Smooth muscle cell (in vitro differentiated cells): ENCODE measurements around the gene MUC4. TPM values are rescaled to one million over a fixed set of nuclear protein-coding genes. Genes with fewer than 3 reads are reported as not detected.

Experiments used
- DNase-seq: peaks from one replicate; lab custom pipeline; 2025; ENCODE audit not compliant: unreplicated experiment; lab: John Stamatoyannopoulos, UW
- H2AFZ ChIP-seq: fragments of 200-600 bp; sonication (generic); 2 replicates; pipeline ENCODE4 v1.6.0; 2016; ENCODE audit warnings: antibody characterized with exemption, low read depth, mild to moderate bottlenecking
- H3F3A ChIP-seq: fragments of 200-600 bp; sonication (generic); 2 replicates; pipeline ENCODE4 v1.6.0; 2017; ENCODE audit warnings: antibody characterized with exemption, low read depth
- H3K27ac ChIP-seq: fragments of 200-600 bp; sonication (generic); 2 replicates; pipeline ENCODE4 v1.5.1; 2016; ENCODE audit warnings: low read depth, mild to moderate bottlenecking
- H3K27me3 ChIP-seq: fragments of 200-600 bp; sonication (generic); 2 replicates; pipeline ENCODE4 v1.6.1; 2016; ENCODE audit warnings: low read depth, mild to moderate bottlenecking
- H3K36me3 ChIP-seq: fragments of 200-600 bp; sonication (generic); 2 replicates; pipeline ENCODE4 v1.5.1; 2016; ENCODE audit warnings: low read depth
- H3K4me1 ChIP-seq: fragments of 200-600 bp; sonication (generic); 2 replicates; pipeline ENCODE4 v1.5.1; 2016; ENCODE audit warnings: low read depth
- H3K4me2 ChIP-seq: fragments of 200-600 bp; sonication (generic); 2 replicates; pipeline ENCODE4 v1.6.0; 2016; ENCODE audit warnings: mild to moderate bottlenecking
- H3K4me3 ChIP-seq: fragments of 200-600 bp; sonication (generic); 2 replicates; pipeline ENCODE4 v1.5.1; 2016; ENCODE audit warnings: mild to moderate bottlenecking
- H3K79me2 ChIP-seq: fragments of 200-600 bp; sonication (generic); 2 replicates; pipeline ENCODE4 v1.6.0; 2016; ENCODE audit warnings: low read depth, mild to moderate bottlenecking
- H3K9ac ChIP-seq: fragments of 200-600 bp; sonication (generic); 2 replicates; pipeline ENCODE4 v1.6.0; 2016; ENCODE audit warnings: low read depth
- H3K9me3 ChIP-seq: fragments of 200-600 bp; sonication (generic); replicated peaks from 2 replicates; pipeline ENCODE4 v1.5.1; 2016; ENCODE audit warnings: low read depth
- H4K20me1 ChIP-seq: fragments of 200-600 bp; sonication (generic); 2 replicates; pipeline ENCODE4 v1.6.0; 2016; ENCODE audit warnings: low read depth
- WGBS: methylation state at CpG from one replicate; pipeline ENCODE4 v1.1.7; 2016; ENCODE audit warnings: low lambda C conversion rate; 5-methylcytosine and 5-hydroxymethylcytosine counted together
- polyA plus RNA-seq: library from polyadenylated mRNA; unstranded; fragments of >200 nt; fragmentation: Nextera tagmentation; extraction: Ambion mirVana; gene quantifications from 2 replicates; pipeline ENCODE4 v1.2.1, GENCODE V29; 2016
- total RNA-seq: library from RNA; depleted of rRNA; stranded (reverse); fragments of >200 nt; gene quantifications from 2 replicates; pipeline ENCODE4 v1.2.3, GENCODE V29; 2014
- TF ChIP-seq, protein P1 (sequence below): fragments of 200-600 bp; sonication (generic); IDR thresholded peaks from 2 replicates; pipeline ENCODE4 v1.5.1; 2017; ENCODE audit warnings: borderline replicate concordance, mild to moderate bottlenecking, antibody characterized with exemption; ENCODE audit not compliant: insufficient read depth, poor library complexity, severe bottlenecking

MUC4 gene
- total and polyA plus RNA-seq, 2 experiments from 2014 or later, result not detected

DNA sequence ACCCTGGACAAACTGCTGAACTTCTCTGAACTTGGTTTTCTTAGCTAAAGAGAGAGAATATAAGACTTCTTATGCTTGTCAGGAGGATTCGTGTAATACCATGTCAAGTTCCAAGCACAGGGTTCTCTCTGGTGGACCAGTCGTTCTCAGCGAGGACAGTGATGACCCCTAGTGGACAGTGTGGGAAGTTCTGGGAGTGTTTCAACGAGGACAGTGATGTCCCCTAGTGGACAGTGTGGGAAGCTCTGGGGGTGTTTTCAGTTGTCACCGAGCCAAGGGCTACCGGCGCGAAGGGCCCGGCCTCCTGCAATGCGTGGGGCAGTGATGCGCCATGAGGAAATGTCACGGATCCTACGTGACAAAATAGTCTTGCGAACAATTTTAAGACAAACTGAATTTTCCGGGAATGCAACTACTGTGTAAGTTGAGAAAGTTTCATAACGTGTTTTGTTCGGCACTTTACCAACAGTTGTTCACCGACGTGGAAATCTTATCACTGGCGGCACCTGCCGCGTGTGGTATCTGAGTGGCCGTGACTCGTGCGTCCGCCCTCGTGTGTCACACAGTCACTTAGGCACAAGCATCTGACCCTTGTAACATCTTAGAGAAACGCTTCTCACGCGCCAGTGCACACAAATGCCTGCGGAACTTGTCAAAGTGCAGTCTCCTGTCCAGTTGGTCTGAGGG lies 39.3 kb upstream of the MUC4 start:
- Histone ChIP-seq H3K27me3 (no peaks in the 10 kb centered on the region), H3K9me3 (no peaks in the 10 kb centered on the region), H3K36me3 (no peaks in the 10 kb centered on the region), H3K27ac (no peak overlapping the region), H4K20me1 (no peaks in the 10 kb centered on the region), H3K79me2 (no peaks in the 10 kb centered on the region), H3K9ac (no peak overlapping the region), H3F3A (no peaks in the 10 kb centered on the region), H2AFZ (no peak overlapping the region), H3K4me2 (no peak overlapping the region), H3K4me1 (no peaks in the 10 kb centered on the region), H3K4me3 (no peak overlapping the region)
- TF ChIP-seq, protein P1, sequence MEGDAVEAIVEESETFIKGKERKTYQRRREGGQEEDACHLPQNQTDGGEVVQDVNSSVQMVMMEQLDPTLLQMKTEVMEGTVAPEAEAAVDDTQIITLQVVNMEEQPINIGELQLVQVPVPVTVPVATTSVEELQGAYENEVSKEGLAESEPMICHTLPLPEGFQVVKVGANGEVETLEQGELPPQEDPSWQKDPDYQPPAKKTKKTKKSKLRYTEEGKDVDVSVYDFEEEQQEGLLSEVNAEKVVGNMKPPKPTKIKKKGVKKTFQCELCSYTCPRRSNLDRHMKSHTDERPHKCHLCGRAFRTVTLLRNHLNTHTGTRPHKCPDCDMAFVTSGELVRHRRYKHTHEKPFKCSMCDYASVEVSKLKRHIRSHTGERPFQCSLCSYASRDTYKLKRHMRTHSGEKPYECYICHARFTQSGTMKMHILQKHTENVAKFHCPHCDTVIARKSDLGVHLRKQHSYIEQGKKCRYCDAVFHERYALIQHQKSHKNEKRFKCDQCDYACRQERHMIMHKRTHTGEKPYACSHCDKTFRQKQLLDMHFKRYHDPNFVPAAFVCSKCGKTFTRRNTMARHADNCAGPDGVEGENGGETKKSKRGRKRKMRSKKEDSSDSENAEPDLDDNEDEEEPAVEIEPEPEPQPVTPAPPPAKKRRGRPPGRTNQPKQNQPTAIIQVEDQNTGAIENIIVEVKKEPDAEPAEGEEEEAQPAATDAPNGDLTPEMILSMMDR, result peak; percentile 100
- 53% methylated on average over 31 of the region's 31 CpGs for WGBS
- peak; percentile 73 for DNase-seq

DNA sequence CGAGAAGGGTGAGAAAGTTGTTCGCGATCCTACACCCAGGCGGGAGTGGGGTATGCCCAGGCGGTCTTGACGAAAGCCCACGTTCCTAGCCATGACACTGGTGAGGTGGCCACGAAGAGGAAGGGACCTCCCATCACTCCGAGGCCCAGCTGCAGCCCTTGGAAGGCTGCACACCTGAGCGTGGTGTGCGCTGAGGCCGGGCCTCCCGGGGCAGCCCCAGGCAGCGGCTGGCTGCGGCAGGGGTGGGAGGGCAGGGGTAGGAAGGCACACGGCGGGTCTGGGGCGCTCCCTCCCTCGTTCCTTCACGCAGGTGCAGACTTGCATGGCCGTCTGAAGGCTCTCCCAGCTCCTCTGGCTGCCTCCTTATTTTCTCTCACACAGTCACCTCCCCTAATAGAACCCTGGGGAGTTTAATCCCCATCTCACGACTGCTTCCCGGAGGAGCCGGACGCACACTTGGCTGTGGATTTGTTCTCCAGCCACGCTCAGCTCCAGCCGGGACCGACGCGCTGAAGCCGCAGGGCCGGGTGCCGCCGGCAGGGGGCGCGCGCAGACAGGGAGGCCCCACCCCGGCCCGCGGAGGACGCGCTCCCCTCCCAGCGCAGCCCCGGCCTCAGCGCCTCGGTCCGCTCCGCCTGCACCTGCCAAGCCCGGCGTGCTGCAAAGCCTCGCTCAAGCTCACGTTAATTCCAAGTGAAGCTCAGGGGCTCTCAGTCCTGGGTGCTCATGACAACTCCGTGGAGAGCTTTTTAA lies 37.8 kb upstream of the MUC4 start:
- Histone ChIP-seq H3K4me3 (no peak overlapping the region), H3K4me1 (no peaks in the 10 kb centered on the region), H3K27me3 (no peaks in the 10 kb centered on the region), H3K36me3 (no peaks in the 10 kb centered on the region), H3K9me3 (no peaks in the 10 kb centered on the region), H3K27ac (no peak overlapping the region), H4K20me1 (no peaks in the 10 kb centered on the region), H3F3A (no peaks in the 10 kb centered on the region), H3K79me2 (no peaks in the 10 kb centered on the region), H3K4me2 (no peak overlapping the region), H3K9ac (no peak overlapping the region), H2AFZ (no peak overlapping the region)
- TF ChIP-seq, protein P1, result no peak
- DNase-seq, result no peak
- WGBS, result 92% methylated on average over 27 of the region's 53 CpGs

DNA sequence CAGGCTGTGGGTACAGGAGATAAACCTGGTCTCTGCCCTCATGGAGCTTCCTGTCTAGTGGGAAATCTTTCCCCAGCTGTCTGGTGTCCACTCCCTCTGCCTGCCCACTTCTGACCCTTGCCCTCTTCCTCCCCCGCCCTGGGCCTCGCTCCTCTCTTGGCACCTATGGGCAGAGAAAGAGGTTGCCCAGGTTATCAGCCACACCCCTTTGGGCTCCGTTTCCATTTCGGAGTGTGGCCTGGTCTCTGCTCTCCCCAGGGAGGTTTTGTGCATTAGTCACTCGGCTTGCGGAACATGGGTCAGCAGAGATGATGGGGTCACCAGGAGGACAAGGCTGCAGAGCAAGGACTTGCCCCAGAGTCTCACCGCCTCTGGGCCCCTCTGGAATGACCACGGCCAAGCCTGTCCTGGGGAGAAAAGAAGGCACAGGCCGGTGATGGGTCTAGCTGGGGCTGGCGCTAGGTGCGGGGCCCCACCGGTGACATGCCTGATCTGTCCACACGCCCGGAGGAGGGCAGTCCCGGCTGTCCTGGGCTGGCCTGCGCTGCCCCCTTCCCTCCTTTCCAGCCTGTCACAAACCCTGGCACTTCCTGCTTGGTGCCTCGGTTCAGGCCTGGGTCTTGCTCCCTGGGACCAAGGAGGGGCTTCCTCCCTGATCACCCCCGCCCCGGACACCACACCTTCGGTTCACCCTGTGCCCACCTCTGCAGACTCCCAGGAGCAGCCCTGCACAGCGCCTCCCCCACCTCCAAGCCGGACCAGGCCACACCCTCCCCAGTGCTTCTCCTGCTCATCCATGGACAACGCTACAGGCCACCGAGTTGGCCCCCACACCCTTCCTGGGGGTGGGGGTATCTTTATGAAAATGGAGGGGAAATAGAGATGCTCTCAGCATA lies 35.6 kb upstream of the MUC4 start:
- WGBS, result 72% methylated on average over 24 of the region's 24 CpGs
- no peak for DNase-seq
- H3K4me2 ChIP-seq, result no peak overlapping the region

More for the DNA sequence above, 35.6 kb upstream of the MUC4 start:
- H3K9me3 ChIP-seq, result no peaks in the 10 kb centered on the region
- no peak overlapping the region for H2AFZ ChIP-seq
- H3F3A ChIP-seq, result no peaks in the 10 kb centered on the region
- no peak overlapping the region for H3K4me3 ChIP-seq
- H3K4me1 ChIP-seq, result no peaks in the 10 kb centered on the region
- TF ChIP-seq, protein P1, result no peak
- H3K27me3 ChIP-seq, result no peaks in the 10 kb centered on the region
- no peaks in the 10 kb centered on the region for H3K36me3 ChIP-seq
- no peak overlapping the region for H3K27ac ChIP-seq
- H4K20me1 ChIP-seq, result no peaks in the 10 kb centered on the region
- H3K79me2 ChIP-seq, result no peaks in the 10 kb centered on the region
- no peak overlapping the region for H3K9ac ChIP-seq
